PFSK-1 (cell line): ENCODE measurements around the gene RPS6KA3.

ENCODE experiments used
- FOXP2 ChIP-seq: optimal IDR thresholded peaks from 2 replicates; pipeline ENCODE3; 2011; ENCODE audit warnings: borderline replicate concordance, control low read depth, inconsistent platforms; ENCODE audit not compliant: insufficient read depth; ENCODE audit errors: extremely low read length, extremely low read depth
- POLR2AphosphoS5 ChIP-seq: IDR thresholded peaks from 2 replicates; pipeline ENCODE4 v1.6.1; 2012; ENCODE audit warnings: low read depth, mild to moderate bottlenecking, control low read depth, low read length, moderate library complexity
- REST ChIP-seq, 2 experiments: IDR thresholded peaks; 2 replicates each; pipeline versions ENCODE4 v1.6.1 to v1.8.0; 2011 to 2012; ENCODE audit warnings: low read depth in 2 of 2, low read length in 2 of 2, control low read depth in 1 of 2, inconsistent platforms in 1 of 2, mild to moderate bottlenecking in 1 of 2, moderate library complexity in 1 of 2; ENCODE audit not compliant: insufficient read depth in 1 of 2
- SIN3A ChIP-seq: IDR thresholded peaks from 2 replicates; pipeline ENCODE4 v1.6.1; 2012; ENCODE audit warnings: mild to moderate bottlenecking, low read length, moderate library complexity, borderline replicate concordance; ENCODE audit not compliant: insufficient read depth
- TAF1 ChIP-seq: IDR thresholded peaks from 2 replicates; pipeline ENCODE4 v1.6.1; 2012; ENCODE audit warnings: low read length, control low read depth, borderline replicate concordance; ENCODE audit not compliant: insufficient read depth

Gene RPS6KA3

GRCh38 chrX:20254712-20255299 is 11.9 kb downstream of the RPS6KA3 start:
- no peak for TF ChIP-seq POLR2AphosphoS5
- TF ChIP-seq REST (IDR thresholded peaks at IDR 0.05; ENCODE audit: insufficient read depth in 1 of 2, low read depth in 2 of 2, low read length in 2 of 2): no peak
- no peak for TF ChIP-seq FOXP2
- no peak for TF ChIP-seq SIN3A
- TF ChIP-seq TAF1: no peak

- TF ChIP-seq POLR2AphosphoS5 (no peak), REST (IDR thresholded peaks at IDR 0.05; ENCODE audit: insufficient read depth in 1 of 2, low read depth in 2 of 2, low read length in 2 of 2) (no peak), TAF1 (no peak), SIN3A (no peak), FOXP2 (no peak)
Measured at GRCh38 chrX:20253232-20253543, 13.5 kb downstream of the RPS6KA3 start.

- TF ChIP-seq TAF1 (no peak), REST (IDR thresholded peaks at IDR 0.05; ENCODE audit: insufficient read depth in 1 of 2, low read depth in 2 of 2, low read length in 2 of 2) (no peak), POLR2AphosphoS5 (no peak), FOXP2 (no peak), SIN3A (no peak)
Measured at GRCh38 chrX:20252381-20253231, 14.1 kb downstream of the RPS6KA3 start.

- TF ChIP-seq FOXP2: no peak
- no peak for TF ChIP-seq TAF1
- no peak for TF ChIP-seq POLR2AphosphoS5
- TF ChIP-seq SIN3A: no peak
- TF ChIP-seq REST (IDR thresholded peaks at IDR 0.05; ENCODE audit: insufficient read depth in 1 of 2, low read depth in 2 of 2, low read length in 2 of 2): no peak
Measured at GRCh38 chrX:20251691-20252090, 15.0 kb downstream of the RPS6KA3 start.
